Activated CD4-positive, alpha-beta T cell treated with anti-CD3 and anti-CD28 coated beads, Interleukin-2, amount 50 U/mL, for 16 hours (primary cell): ENCODE measurements around the gene GDF2.

Source experiments
- DNase-seq: peaks from one replicate; pipeline ENCODE4 v3.0.0-alpha.2; 2020

The GDF2 gene

DNA sequence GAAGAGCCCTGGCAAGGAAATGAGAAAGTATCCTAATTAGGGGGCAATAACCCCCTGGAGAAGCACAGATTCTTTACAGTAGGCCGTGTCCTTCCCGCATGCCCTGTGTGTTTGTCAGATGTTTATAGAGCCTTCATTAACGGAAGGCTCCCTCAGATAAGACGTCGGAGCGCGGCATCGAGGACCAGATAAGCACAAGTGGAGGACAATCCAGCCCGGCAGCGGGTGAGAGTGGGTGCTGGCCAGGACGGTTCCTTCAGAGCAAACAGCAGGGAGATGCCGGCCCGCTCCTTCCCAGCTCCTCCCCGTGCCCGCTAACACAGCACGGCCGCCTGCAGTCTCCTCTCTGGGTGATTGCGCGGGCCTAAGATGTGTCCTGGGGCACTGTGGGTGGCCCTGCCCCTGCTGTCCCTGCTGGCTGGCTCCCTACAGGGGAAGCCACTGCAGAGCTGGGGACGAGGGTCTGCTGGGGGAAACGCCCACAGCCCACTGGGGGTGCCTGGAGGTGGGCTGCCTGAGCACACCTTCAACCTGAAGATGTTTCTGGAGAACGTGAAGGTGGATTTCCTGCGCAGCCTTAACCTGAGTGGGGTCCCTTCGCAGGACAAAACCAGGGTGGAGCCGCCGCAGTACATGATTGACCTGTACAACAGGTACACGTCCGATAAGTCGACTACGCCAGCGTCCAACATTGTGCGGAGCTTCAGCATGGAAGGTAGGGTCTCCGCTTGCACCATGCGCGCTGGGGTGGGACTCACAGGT is at the start of gene GDF2:
Gene GDF2 (plus strand): TSS at position 155 of the 762 bp plus-strand sequence. CDS start 215 bp downstream, at position 370.
- no peak for DNase-seq

DNA sequence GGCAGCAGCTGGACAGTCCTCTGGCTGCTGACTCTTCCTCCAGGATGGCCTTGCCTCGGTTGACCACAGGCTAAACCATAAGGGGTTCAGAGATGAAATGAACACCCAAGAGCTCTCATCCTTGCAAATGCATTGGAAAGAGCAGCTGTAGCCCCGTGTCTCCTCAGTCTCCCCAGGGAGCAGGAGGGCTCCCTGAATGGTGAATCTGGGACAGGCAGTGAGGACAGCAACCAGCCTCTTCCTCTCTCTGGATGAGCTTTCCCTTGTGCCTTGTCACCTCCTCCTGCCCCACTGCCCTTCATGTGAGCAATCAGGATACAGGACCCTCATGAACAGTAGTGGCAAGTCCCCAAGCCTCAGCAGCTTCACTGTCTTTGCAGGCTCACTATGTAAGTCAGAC is 46.2 kb upstream of the GDF2 start:
- no peak for DNase-seq

DNA sequence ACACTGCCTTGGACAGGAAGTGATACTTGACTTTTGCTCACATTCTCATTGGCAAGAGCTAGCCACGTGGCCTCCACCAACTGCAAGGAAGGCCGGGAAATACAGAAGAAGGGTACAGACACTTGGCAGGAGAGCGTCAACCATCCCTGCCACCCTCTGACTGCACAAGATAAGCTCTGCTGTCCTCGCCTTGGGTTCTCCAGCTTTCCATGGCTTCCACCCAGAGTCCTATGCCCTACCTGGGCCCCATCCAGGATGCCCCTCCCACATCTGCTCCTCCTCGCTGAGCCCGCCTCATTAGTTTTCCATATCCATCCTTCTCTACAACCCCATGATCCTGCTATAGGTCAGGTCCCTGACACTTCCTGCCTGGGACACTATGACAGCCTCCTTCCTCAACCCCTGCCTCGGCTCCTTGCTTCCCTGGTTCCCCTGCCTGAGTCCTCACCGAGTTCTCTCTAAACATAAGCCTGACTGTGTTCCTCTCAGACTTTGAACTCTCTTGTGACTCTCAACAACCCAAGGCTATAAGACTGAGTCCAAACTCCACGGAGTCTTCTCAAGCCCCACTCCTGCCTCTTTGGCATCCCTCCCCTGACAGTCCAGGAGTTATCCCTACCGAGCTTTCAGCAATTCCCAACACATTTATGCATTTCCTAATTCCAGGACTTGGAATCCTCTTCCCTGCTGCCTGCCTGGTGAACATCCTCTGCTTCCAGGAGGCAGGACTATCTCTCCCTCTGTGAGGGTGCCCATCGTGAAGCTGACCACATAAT is 45.5 kb upstream of the GDF2 start:
- no peak for DNase-seq

DNA sequence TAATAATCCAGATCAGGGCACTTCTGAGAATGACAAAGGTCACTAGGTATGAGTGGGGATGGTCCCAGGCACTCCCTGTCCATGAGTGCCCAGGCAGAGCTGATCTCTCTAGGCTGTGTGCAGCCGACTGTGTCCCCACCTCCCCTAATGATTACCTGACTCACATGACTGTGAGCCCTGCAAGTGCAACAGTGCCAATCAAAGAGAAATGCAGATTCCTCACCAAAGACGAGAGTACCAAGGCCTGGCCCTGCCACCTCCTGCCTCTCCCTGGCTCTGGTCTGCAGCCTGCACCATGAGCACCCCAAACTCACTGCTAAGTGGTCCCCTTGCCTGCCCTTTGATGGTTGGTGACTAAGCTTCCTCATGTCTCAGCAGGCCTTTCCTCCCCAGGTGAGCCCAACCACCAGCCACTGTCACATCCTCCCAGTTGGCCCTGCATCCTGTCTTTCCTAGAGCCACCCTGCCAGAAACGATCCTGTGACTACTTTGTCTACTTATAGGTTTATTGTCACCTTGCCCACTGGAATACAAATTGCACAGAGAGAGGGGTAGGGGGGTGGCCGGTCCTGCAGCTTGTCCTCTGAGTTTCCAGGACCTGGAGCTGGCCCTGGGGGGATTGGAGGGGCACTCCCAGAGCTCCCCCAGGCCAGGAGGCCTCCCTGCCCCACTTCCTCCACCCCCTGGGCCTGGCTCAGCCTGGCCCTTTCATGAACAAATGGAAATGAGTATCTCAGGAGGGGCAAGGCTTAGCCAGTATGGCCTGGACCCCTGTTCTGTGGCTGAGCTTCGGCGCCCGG is 44.7 kb upstream of the GDF2 start:
- peak; percentile 26 for DNase-seq

DNA sequence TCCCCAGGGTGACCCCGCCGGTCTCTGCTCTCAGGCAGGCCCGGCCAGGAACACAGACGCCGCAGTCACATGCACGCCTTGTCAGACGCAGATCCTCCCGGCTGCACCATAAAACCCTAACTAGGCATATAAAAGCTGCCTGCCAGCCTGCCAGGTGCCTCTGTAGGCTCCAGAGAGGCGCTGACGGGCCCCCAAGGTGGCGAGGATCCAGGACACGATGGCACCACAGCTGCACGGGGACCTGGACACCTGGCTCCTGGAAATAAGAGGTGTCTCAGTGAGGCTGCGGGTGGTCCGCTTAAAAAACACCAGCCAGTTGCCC is 44.1 kb upstream of the GDF2 start:
- no peak for DNase-seq

DNA sequence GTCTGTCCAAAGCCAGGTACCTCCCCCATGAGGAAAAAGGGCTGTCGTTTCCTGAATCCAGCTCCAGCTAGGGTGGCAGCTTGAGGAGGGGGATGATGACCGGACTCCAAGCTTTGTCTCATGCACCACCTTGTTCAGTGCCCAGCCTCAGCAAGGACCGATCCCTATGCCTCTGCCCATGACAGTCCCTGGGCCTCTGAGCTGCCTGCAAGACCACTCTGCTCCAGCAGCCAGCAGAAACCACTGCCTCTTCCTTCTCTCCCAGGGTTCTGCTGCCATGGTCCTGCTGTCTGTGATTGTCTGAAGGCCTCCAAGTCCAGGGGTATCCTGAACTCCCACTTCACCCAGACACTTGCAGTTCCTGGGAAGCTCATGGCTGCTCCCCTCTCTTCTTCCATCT is 43.5 kb upstream of the GDF2 start:
- no peak for DNase-seq

DNA sequence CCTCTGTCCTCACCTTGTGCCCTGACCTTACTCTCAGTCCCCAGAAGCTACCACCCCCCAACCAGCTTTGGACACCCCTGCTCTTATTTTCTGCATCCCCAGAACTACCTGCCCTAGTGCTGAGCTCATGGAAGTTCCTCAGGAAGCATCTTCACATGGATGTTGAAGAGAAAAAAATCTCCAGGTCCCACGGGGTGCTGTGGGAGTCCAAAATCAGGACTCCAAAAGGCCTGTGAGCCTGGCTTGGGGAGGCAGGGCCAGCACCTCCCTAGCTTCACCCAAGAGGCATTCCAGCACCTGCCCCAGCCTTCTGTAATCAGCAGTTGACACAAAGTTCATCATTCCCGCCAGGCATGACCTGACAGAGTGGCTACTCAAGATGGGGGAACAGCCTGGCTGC is 43.0 kb upstream of the GDF2 start:
- no peak for DNase-seq

DNA sequence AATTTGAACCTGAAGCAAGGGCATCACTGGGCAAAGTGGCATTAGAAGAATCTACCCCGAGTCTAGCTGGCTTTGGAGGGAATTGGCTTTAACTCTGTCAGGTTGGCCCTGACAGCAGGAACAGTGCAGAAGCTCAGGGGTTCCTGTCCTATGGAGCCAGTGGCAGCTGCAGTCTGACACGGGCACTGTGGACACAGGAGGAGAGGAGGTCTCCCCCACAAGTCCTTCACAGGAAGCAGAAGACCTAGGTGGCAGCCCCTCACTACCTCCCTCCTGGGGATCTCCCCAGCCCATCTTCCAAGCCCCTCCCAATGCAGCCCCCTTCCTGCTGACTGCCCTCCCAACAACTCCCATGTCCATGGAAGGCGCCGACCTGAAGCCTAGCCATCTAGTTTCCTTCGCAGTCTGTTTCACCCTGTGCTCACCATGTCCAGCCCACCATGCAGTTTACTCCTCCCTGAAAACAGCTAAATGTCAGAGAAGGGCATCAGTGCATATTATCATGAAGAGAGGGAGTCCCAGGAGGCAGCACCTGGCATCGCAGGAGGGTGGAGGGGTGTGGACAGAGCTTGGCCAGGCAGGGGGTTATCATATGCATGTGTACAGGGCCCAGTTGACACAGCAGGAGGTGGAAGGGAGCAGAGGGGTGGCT is 40.1 kb upstream of the GDF2 start:
- no peak for DNase-seq

DNA sequence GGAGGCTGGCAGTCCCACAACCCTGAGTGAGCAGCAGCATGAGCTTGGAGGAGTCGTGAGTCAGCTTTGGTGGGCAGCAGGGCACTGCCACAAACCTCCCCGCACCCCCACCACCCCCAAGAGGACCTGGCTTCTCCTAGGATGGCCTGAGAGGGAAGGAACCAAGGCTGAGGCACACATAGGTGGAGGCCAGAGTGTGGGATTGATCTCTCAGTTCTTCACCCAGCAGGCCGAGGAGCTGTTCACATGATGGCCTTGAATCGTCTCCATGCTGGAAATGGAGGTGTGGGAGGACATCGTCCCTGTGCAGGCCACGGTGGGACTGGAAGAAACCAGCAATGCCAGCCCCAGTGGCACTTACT is 39.6 kb upstream of the GDF2 start:
- no peak for DNase-seq

DNA sequence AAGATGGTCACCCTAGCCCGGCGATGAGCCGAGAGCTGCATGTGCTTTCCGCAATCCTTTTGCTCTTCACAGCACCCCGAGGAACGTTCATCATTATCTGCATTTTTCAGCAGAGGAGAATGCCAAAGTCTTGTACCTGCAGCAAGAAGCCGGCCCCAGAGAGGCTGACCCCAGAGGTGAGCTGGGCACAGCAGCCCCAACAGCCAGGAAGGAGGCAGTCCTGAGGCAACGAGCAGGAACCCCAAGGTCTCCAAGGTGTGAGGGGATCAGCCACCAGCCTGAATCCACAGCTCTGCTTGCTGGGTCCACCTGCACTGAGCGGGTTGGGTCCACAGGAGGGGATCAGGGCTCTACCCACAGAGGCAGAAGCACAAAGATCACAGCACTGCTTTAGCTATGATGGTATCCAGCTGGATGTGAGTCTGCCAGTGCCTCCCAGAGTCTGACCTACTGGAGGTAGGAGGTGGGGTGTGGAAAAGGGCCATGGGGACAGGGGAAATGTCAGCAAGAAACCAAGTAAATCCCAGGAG is 39.1 kb upstream of the GDF2 start:
- DNase-seq: no peak

DNA sequence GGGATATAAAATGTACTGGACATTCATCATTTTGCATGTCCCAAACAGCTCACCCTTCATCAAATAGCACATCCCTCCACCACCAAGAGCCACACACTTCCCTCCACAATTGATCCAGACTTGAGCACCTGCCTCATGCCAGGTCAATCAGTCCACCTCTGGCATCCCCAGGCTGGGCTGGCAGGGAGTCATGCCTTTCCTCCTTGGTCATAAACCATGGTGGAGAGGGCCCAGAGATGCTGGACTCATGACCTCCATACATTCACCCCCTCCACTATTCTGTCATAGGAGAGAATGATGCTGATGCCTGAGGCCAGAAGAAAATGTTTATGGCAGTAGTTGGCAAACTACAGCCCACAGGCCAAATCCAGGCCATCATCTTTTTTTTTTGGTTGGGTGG is 38.4 kb upstream of the GDF2 start:
- no peak for DNase-seq

DNA sequence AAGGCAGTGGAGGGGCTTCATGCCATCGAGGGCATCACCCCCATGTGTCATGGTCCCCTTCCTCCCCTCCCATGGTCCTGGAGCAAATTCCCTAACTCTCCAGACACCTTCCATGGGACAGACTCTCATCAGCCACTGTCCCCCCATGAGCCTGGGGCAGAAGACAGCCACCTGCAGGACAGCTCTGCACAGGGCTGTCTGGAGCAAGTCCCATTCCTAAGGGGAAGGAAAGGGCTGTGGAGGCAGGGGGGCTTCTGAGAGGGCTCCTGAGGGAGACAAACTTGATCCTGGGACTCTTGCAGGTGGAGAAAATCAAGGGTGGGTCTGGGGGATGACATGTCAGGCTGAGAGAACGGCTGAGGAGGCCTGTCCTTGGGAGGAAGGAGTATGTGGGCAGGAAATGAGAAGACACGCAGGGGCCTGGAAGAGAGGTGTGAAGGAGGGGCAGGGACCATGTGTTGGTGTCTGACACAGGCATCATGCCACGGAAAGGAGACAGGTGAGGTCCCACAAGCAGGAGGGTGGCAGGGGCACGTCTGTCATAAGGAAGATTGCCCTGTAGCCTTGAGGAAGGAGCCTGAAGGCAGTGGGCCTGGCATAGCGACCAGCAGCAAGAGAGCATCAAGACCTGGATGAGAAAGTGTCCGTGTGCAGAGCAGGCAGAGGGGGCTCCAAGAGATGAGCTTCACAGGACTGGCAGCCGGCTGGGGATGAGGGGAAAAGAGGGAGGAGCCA is 36.7 kb upstream of the GDF2 start:
- no peak for DNase-seq

DNA sequence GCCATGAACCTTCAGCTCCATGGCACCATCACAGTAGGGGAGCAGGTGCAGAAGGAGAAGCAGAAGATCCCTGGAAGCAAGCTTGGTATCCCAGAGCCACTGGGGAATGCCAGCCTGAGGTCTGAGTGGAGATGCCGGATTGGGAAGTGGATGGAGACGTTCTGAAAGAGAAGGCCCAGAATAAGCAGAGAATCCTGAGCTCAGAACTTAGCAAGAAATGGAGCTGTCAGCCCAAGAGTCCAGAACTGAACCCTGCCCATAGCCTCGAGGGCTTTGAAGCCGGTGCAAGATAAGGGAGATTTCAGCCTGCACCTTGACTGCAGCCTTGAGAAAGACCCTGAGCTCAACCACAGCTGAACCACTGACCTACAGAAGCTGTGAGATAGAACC is 36.1 kb upstream of the GDF2 start:
- no peak for DNase-seq

DNA sequence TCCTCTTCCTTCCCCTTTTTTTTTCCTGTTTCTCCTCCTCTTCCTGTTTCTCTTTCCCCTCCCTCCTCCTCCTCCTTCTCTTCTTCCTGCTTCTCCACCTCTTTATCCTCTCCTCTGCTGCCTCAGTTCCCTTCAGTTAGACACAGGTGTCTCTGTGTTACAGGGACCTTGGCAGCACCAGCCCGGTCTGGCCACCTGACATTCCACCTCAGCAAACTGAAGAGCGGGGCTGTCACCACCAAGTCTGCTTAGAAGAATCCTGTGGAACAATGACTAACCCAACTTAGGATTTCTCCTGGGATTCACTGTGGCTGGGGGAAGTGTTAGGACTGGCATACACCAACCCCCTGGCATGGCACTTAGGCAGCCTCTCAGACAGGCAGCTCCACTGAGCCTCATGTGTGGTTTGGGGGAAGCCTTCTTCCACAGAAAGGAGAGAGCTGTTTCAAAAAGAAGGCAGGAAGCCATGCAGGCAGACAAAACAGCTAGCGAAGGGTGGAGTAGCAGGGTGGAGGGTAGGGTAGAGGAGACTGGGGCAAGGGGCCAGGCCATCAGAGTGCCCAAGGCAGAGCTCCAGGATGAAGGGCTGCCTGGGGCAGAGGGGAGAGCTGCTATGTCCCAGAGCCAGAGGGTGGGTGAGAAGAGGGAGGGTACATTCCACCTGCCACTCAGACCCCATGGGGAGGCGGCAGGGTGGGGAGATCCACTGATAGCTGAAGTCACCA is 35.5 kb upstream of the GDF2 start:
- no peak for DNase-seq

DNA sequence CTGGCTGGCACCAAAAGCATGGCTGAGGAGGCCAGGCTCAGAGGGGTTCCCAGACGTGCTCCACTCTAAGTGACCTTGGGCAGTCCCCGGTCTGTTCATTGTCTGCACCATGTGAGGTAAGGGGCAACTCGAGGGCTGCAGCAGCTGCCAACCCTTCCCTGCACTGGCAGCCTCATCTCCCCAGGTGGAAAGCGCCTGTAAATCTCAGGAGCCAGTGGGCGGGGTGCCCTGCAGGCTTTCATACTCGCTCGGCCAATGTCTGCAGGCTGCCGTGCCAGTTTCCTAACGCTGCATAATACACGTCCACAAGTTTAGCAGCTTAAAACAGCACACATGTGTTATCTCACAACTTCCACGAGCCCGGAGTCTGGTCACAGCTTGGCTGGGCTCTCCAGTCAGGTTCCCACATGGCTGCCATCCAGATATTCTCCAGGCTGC is 34.9 kb upstream of the GDF2 start:
- DNase-seq: no peak

DNA sequence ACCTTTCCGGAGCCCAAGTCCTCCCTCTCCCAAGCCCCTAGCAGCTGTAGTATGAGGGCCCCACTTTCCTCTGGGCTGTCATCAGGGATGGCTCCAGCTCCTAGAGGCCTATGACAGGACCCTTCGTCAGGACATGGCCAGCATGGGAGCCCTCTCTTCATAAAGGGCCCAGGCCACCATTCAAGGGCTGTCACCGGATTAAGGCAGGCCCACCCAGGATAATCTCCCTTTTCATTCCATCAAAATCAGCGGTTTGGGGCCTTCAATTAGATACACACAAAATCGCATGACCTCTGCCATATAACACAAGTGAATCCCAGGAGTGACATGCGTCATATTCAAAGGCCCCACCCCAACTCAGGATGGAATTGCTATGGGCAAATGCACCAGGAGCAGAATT is 34.4 kb upstream of the GDF2 start:
- DNase-seq: no peak

DNA sequence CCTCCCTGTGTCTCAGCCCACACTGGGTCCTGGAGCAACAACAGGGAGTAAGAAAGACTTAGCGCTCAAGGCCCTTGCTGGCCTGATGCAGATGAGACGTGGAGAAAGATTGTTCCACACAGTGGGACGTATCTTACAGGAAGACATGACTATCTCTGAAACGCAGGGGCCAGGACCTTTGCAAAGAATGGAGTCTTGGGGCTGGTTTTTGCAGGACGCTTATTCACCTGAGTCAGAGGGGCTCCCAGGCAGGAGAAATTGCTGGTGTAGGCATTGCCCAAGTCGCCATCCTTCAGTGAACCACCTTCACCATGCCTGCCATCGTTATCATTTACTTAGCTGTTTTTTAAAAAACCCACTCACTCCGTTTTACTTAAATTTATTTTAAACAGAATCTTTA is 34.0 kb upstream of the GDF2 start:
- DNase-seq: no peak

DNA sequence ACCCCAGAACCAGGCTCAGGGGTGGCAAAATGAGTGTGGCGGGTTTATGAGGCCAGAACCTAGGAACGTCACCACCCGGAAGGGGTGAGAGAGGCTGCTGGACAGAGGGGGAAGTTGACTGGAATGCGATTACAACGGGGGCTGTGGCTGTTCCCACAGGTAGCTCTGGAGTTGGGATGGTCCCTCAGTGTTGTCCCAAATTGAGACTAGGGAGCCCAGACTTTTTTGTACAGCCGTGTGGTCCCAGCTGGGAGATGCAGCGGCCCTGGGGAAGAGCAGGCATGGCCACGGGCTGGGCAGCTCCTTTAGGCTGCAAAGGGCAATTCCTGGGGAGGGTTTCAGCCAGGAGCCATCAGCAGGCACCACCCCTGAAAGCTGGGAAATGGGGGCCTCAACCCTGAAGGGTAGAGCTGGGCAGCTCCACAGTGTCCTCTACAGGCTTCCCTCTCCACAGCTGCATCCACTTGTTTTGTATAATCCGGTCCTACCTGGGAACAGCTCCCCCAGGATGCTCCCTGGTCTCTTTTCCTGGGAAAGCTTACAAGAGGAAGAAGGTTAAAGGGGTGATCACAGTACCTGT is 33.2 kb upstream of the GDF2 start:
- DNase-seq: no peak

DNA sequence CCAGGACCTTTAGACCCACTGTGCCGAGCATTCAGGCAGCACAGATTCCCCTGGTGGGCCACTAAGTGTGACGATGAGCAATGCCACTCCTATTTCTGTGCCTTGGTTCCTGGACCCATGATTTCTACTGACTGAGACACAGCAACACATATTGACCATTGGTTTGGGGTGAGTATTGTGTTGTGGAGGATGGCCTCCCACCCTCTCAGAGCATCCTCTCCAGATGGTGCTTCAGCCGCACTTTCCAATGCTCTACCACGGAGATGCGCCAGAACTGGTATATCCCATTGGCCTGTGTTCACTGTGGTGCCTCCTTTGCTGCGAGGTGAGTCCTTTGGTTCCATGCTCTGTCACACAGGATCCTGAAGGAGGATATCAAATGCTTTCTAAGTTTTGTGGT is 32.3 kb upstream of the GDF2 start:
- no peak for DNase-seq

DNA sequence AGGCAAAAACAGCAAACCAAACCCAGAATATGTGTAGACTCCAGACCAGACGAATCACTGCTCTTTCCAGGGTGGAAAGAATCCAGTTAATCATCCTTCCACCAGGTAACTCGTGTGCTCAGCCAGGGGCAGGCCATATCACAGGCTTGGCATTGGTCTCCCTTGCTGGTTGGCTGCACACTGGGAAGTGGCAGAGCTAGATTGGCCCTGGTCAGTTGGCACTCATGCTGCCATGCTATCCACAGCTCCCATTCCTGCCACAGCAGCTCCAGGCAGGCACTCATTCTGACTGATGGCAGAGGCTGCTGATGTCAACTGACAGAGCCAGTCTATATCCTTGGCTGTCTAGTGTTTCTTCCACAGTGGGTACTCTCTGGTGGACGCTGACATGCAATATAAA is 31.9 kb upstream of the GDF2 start:
- no peak for DNase-seq

DNA sequence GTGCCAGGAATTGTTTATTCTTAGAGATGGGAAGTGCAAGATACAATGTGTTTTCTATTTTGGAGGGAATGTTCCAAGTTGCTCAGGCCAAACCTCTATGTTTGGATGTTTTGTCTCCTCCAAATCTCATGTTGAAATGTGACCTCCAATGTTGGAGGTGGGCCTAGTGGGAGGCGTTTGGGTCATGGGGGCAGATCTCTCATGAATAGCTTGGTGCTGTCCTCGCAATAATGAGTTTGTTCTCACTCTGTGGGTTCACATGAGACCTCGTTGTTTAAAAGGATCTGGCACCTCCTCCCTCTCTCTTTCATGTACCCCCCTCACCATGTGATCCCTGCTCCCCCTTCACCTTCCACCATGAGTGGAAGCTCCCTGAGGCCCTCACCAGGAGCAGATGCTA is 30.6 kb upstream of the GDF2 start:
- no peak for DNase-seq
